ENCODE data around the gene ZBTB42.

Gene ZBTB42

GRCh38 chr14:104800771-104801519 lies at the start of gene ZBTB42:
TSS of gene ZBTB42 (plus strand) at chr14:104801101. CDS start at chr14:104801198, 97 bp downstream.
- peak; percentile 10 for DNase-seq (ENCODE audit: low spot score)

GRCh38 chr14:104751539-104752422 lies 49.1 kb upstream of the ZBTB42 start:
- DNase-seq (ENCODE audit: low spot score) (no peak), FAIRE-seq (no peak)

More at GRCh38 chr14:104800771-104801519, at the start of gene ZBTB42:
- no peak for FAIRE-seq

GRCh38 chr14:104752423-104752734 lies 48.5 kb upstream of the ZBTB42 start:
- DNase-seq (ENCODE audit: low spot score) (no peak), FAIRE-seq (no peak)

GRCh38 chr14:104752735-104753527 lies 48.0 kb upstream of the ZBTB42 start, which contains the start of gene SIVA1:
TSS of gene SIVA1 (plus strand) at chr14:104753147. CDS start at chr14:104753202, 55 bp downstream.
- DNase-seq (ENCODE audit: low spot score) = peak; percentile 89
- FAIRE-seq = peak; percentile 27

- no peak for FAIRE-seq
- DNase-seq (ENCODE audit: low spot score) = no peak
Observed at GRCh38 chr14:104753528-104754212, 47.2 kb upstream of the ZBTB42 start.

- FAIRE-seq (no peak), DNase-seq (ENCODE audit: low spot score) (no peak)
Observed at GRCh38 chr14:104754213-104754851, 46.6 kb upstream of the ZBTB42 start.

GRCh38 chr14:104755621-104756020 lies 45.3 kb upstream of the ZBTB42 start:
- FAIRE-seq (no peak), DNase-seq (ENCODE audit: low spot score) (no peak)

- DNase-seq (ENCODE audit: low spot score) = no peak
- FAIRE-seq = no peak
Observed at GRCh38 chr14:104756477-104757237, 44.2 kb upstream of the ZBTB42 start.

- FAIRE-seq = no peak
- no peak for DNase-seq (ENCODE audit: low spot score)
Observed at GRCh38 chr14:104757238-104757585, 43.7 kb upstream of the ZBTB42 start.

- FAIRE-seq (no peak), DNase-seq (ENCODE audit: low spot score) (no peak)
Observed at GRCh38 chr14:104757681-104758392, 43.1 kb upstream of the ZBTB42 start.

GRCh38 chr14:104758981-104759969 lies 41.6 kb upstream of the ZBTB42 start:
- FAIRE-seq = no peak
- DNase-seq (ENCODE audit: low spot score) = no peak

GRCh38 chr14:104765517-104765916 lies 35.4 kb upstream of the ZBTB42 start:
- no peak for FAIRE-seq

GRCh38 chr14:104766256-104766862 lies 34.5 kb upstream of the ZBTB42 start:
- FAIRE-seq = no peak
- no peak for DNase-seq (ENCODE audit: low spot score)

More at GRCh38 chr14:104765517-104765916, 35.4 kb upstream of the ZBTB42 start:
- no peak for DNase-seq (ENCODE audit: low spot score)

GRCh38 chr14:104766863-104767633 lies 33.9 kb upstream of the ZBTB42 start:
- DNase-seq (ENCODE audit: low spot score) (no peak), FAIRE-seq (no peak)

GRCh38 chr14:104767634-104767918 lies 33.3 kb upstream of the ZBTB42 start:
- DNase-seq (ENCODE audit: low spot score) = no peak
- FAIRE-seq = no peak

- no peak for FAIRE-seq
- DNase-seq (ENCODE audit: low spot score) = peak; percentile 49
Observed at GRCh38 chr14:104768437-104769323, 32.2 kb upstream of the ZBTB42 start.

Measured in RCC 7860 (cell line).